ENCODE data around the gene TMBIM4. TPM values are rescaled to one million over a fixed set of nuclear protein-coding genes. Genes with fewer than 3 reads are reported as not detected.

TMBIM4 gene
- polyA plus RNA-seq, 1 of the 3 experiments (the other 2 are of a cell fraction), result 68.5 TPM

GRCh38 chr12:66197495-66197921 is 27.7 kb upstream of the TMBIM4 start:
- no peaks in the 10 kb centered on the region for H3K9me2 ChIP-seq
- H3K27ac ChIP-seq (ENCODE audit: low read depth in 2 of 2, low read length in 1 of 2), result no peak overlapping the region
- H3K36me3 ChIP-seq (replicated peaks in 1 of 2; ENCODE audit: control insufficient read depth in 1 of 2, insufficient read depth in 2 of 2, low read length in 1 of 2), result no peaks in the 10 kb centered on the region
- H3K9me3 ChIP-seq, result no peaks in the 10 kb centered on the region
- POLR2A ChIA-PET, result no interaction called here
- H3K4me2 ChIP-seq, result no peak overlapping the region
- no peaks in the 10 kb centered on the region for H3K4me1 ChIP-seq (ENCODE audit: control insufficient read depth in 1 of 2, insufficient read depth in 2 of 2, low read depth in 1 of 2, low read length in 1 of 2)
- H2AFZ ChIP-seq (ENCODE audit: low read depth), result no peak overlapping the region
- no peaks in the 10 kb centered on the region for H3K79me2 ChIP-seq (ENCODE audit: insufficient read depth)
- no peaks in the 10 kb centered on the region for H3F3A ChIP-seq (replicated peaks; ENCODE audit: insufficient read depth)
- H4K20me1 ChIP-seq (ENCODE audit: insufficient read depth), result no peaks in the 10 kb centered on the region
- WGBS (ENCODE audit: low lambda C conversion rate), result 33% methylated on average over 3 of the region's 3 CpGs
- TF ChIP-seq YY1 (IDR thresholded peaks at IDR 0.05; ENCODE audit: low read depth), result no peak
- TF ChIP-seq USF2 (IDR thresholded peaks at IDR 0.05; ENCODE audit: borderline replicate concordance, low read depth, low read length), result no peak
- no peak for TF ChIP-seq RAD21 (IDR thresholded peaks at IDR 0.05; ENCODE audit: low read length)
- no peak for TF ChIP-seq SMC3 (IDR thresholded peaks at IDR 0.05; ENCODE audit: low read depth, low read length)
- no peak for TF ChIP-seq FOXJ3 (CRISPR knock-in tag; IDR thresholded peaks at IDR 0.05)
- no peak for TF ChIP-seq POLR2AphosphoS5 (IDR thresholded peaks at IDR 0.05; ENCODE audit: low read depth, low read length)
- TF ChIP-seq, protein P1, sequence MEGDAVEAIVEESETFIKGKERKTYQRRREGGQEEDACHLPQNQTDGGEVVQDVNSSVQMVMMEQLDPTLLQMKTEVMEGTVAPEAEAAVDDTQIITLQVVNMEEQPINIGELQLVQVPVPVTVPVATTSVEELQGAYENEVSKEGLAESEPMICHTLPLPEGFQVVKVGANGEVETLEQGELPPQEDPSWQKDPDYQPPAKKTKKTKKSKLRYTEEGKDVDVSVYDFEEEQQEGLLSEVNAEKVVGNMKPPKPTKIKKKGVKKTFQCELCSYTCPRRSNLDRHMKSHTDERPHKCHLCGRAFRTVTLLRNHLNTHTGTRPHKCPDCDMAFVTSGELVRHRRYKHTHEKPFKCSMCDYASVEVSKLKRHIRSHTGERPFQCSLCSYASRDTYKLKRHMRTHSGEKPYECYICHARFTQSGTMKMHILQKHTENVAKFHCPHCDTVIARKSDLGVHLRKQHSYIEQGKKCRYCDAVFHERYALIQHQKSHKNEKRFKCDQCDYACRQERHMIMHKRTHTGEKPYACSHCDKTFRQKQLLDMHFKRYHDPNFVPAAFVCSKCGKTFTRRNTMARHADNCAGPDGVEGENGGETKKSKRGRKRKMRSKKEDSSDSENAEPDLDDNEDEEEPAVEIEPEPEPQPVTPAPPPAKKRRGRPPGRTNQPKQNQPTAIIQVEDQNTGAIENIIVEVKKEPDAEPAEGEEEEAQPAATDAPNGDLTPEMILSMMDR (IDR thresholded peaks at IDR 0.05), result no peak
- TF ChIP-seq TCF12 (IDR thresholded peaks at IDR 0.05), result no peak
- no peak for TF ChIP-seq FOSL2 (IDR thresholded peaks at IDR 0.05; ENCODE audit: borderline replicate concordance, low read depth)
- TF ChIP-seq, protein P2, sequence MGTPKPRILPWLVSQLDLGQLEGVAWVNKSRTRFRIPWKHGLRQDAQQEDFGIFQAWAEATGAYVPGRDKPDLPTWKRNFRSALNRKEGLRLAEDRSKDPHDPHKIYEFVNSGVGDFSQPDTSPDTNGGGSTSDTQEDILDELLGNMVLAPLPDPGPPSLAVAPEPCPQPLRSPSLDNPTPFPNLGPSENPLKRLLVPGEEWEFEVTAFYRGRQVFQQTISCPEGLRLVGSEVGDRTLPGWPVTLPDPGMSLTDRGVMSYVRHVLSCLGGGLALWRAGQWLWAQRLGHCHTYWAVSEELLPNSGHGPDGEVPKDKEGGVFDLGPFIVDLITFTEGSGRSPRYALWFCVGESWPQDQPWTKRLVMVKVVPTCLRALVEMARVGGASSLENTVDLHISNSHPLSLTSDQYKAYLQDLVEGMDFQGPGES (IDR thresholded peaks at IDR 0.05; ENCODE audit: low read depth, low read length), result no peak
- TF ChIP-seq PBX3 (IDR thresholded peaks at IDR 0.05), result no peak
- no peak for TF ChIP-seq ELF1 (IDR thresholded peaks at IDR 0.05)
- no peak overlapping the region for H3K9ac ChIP-seq
- no peak for DNase-seq
- no peak overlapping the region for H3K4me3 ChIP-seq (ENCODE audit: low read depth in 2 of 2, low read length in 1 of 2)
- H3K27me3 ChIP-seq (ENCODE audit: insufficient read depth), result peaks cover 27% of the 10 kb centered on the region; the same call in 1 of the 2 replicates
- CTCF ChIA-PET, result interaction anchor here (0.8 to 1.4 kb wide), 5 partner anchors 9 to 28 kb away, joined by 3 to 5 read pairs (median 3); partner anchors contain the start of gene IRAK3

DNA sequence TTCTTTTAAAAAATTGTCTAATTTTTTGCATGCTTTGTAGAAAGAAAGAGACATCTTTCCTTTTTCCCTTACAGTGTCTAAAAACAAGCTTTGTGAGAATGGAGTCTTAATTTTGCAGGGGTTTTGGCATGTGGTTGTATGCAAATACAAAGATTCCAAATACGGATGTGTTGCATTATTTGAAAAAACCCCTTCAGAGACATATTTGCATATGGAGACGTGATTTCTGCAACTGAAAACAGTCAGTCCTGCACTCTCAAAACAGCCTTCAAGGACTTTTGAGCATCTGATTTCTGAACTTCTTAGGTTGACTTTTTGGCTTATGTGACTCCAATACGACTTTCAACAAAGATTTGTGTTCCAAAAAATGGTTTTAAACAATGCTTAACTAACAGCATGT is 27.0 kb upstream of the TMBIM4 start:
- Histone ChIP-seq H3K9me3 (no peaks in the 10 kb centered on the region), H2AFZ (ENCODE audit: low read depth) (no peak overlapping the region), H3K4me3 (ENCODE audit: low read depth in 2 of 2, low read length in 1 of 2) (no peak overlapping the region), H3K27ac (ENCODE audit: low read depth in 2 of 2, low read length in 1 of 2) (no peak overlapping the region), H3K9me2 (no peaks in the 10 kb centered on the region), H3K79me2 (ENCODE audit: insufficient read depth) (no peaks in the 10 kb centered on the region), H3K4me1 (ENCODE audit: control insufficient read depth in 1 of 2, insufficient read depth in 2 of 2, low read depth in 1 of 2, low read length in 1 of 2) (no peaks in the 10 kb centered on the region), H3F3A (replicated peaks; ENCODE audit: insufficient read depth) (no peaks in the 10 kb centered on the region), H3K4me2 (no peak overlapping the region), H3K9ac (no peak overlapping the region), H3K27me3 (ENCODE audit: insufficient read depth) (peaks cover 31% of the 10 kb centered on the region; the same call in 1 of the 2 replicates), H4K20me1 (ENCODE audit: insufficient read depth) (no peaks in the 10 kb centered on the region), H3K36me3 (replicated peaks in 1 of 2; ENCODE audit: control insufficient read depth in 1 of 2, insufficient read depth in 2 of 2, low read length in 1 of 2) (no peaks in the 10 kb centered on the region)
- ChIA-PET CTCF (interaction anchor here (1.4 kb wide), 1 partner anchor 9 kb away, joined by 3 read pairs; no protein-coding TSS in a partner anchor), POLR2A (no interaction called here)
- WGBS (ENCODE audit: low lambda C conversion rate), result 23% methylated on average over 3 of the region's 3 CpGs
- no peak for DNase-seq
- no peak for TF ChIP-seq MAX (IDR thresholded peaks at IDR 0.05; ENCODE audit: low read depth)
- TF ChIP-seq, protein P1 (IDR thresholded peaks at IDR 0.05), result no peak
- TF ChIP-seq USF2 (IDR thresholded peaks at IDR 0.05; ENCODE audit: borderline replicate concordance, low read depth, low read length), result no peak
- TF ChIP-seq EZH2phosphoT487 (IDR thresholded peaks at IDR 0.05; ENCODE audit: borderline replicate concordance, low read depth), result no peak
- no peak for TF ChIP-seq SMC3 (IDR thresholded peaks at IDR 0.05; ENCODE audit: low read depth, low read length)
- TF ChIP-seq MEF2A (IDR thresholded peaks at IDR 0.05; ENCODE audit: borderline replicate concordance, low read depth), result no peak
- no peak for TF ChIP-seq GABPA (IDR thresholded peaks at IDR 0.05; ENCODE audit: low read depth)
- no peak for TF ChIP-seq SIN3A (IDR thresholded peaks at IDR 0.05; ENCODE audit: borderline replicate concordance, low read depth, low read length)
- no peak for TF ChIP-seq JUND (IDR thresholded peaks at IDR 0.05)
- TF ChIP-seq TEAD4 (IDR thresholded peaks at IDR 0.05; ENCODE audit: borderline replicate concordance, insufficient read depth), result no peak
- no peak for TF ChIP-seq FOXM1 (IDR thresholded peaks at IDR 0.05; ENCODE audit: low read depth)
